ENCODE data around the gene NDUFAB1.

DNA sequence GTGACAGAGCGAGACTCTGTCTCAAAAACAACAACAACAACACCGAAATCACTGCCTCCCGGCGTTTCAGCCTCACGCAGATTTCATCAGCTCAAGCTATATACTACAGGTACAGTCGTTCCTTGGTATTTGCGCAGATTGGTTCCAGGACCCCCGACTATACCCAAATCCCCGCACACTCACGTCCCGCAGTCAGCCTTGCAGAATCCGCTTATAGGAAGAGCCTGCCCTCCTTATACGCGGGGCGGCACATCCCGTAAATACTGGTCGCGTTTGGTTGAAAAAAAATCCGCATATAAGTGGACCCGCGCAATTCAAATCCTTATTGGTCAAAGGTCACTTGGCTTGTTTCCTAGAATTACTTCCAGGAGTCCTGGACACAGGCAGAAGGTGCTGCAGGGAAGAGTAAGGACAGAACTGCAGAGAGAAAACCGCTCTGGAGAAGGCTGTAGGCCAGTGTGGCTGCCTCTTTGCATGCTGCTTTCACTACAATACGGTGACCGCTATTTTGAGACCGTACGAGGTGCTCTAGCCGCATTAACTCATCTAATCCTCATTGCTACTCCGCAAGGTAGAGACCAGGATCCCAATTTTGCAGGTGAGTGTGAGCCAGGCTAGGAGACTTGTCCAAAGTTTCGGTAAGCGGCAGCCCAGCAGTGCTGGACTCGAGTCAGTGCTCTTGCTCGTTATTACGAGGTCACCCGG lies 718 bp downstream of the NDUFAB1 start:
- TF ChIP-seq EP300 (IDR thresholded peaks at IDR 0.05): no peak
- TF ChIP-seq, protein P1, sequence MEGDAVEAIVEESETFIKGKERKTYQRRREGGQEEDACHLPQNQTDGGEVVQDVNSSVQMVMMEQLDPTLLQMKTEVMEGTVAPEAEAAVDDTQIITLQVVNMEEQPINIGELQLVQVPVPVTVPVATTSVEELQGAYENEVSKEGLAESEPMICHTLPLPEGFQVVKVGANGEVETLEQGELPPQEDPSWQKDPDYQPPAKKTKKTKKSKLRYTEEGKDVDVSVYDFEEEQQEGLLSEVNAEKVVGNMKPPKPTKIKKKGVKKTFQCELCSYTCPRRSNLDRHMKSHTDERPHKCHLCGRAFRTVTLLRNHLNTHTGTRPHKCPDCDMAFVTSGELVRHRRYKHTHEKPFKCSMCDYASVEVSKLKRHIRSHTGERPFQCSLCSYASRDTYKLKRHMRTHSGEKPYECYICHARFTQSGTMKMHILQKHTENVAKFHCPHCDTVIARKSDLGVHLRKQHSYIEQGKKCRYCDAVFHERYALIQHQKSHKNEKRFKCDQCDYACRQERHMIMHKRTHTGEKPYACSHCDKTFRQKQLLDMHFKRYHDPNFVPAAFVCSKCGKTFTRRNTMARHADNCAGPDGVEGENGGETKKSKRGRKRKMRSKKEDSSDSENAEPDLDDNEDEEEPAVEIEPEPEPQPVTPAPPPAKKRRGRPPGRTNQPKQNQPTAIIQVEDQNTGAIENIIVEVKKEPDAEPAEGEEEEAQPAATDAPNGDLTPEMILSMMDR (IDR thresholded peaks at IDR 0.05): no peak
- TF ChIP-seq POLR2A (IDR thresholded peaks at IDR 0.05): no peak
- no peak for TF ChIP-seq POLR2AphosphoS5 (IDR thresholded peaks at IDR 0.05)
